Uterus (tissue), 4 donors: ENCODE data around the gene GALNT14. TPM values are rescaled to one million over a fixed set of nuclear protein-coding genes. Genes with fewer than 3 reads are reported as not detected.

Experiments used
- DNase-seq, 2 donors: peaks; one replicate each; pipeline ENCODE4 v3.0.0-alpha.2; 2019 to 2020
- H3K27ac ChIP-seq, 2 donors: fragments of 200-600 bp; sonication (generic); 1 replicate in 1 of 2; 2 replicates in 1 of 2; pipeline ENCODE4 v1.5.1; 2016 to 2018
- H3K27me3 ChIP-seq, 2 donors: fragments of 200-600 bp; sonication (generic); one replicate each; pipeline ENCODE4 v1.5.1; 2018 to 2019; ENCODE audit warnings: control low read depth in 1 of 2
- H3K36me3 ChIP-seq, 2 donors: fragments of 200-600 bp; sonication (generic); one replicate each; pipeline ENCODE4 v1.5.1; 2019; ENCODE audit warnings: control low read depth in 1 of 2
- H3K4me1 ChIP-seq, 2 donors: fragments of 200-600 bp; sonication (generic); one replicate each; pipeline ENCODE4 v1.5.1; 2018 to 2019; ENCODE audit warnings: control low read depth in 1 of 2
- H3K4me3 ChIP-seq, 2 donors: fragments of 200-600 bp; sonication (generic); 1 replicate in 1 of 2; 2 replicates in 1 of 2; pipeline ENCODE4 v1.5.1; 2018 to 2019; ENCODE audit warnings: mild to moderate bottlenecking in 1 of 2
- H3K9me3 ChIP-seq, 2 donors: fragments of 200-600 bp; sonication (generic); one replicate each; pipeline ENCODE4 v1.5.1; 2019; ENCODE audit warnings: control low read depth in 1 of 2
- POLR2A ChIP-seq, 2 donors: fragments of 450-650 bp; IDR thresholded peaks; one replicate each; pipeline ENCODE4 v1.6.1; 2016; ENCODE audit warnings: antibody characterized with exemption in 2 of 2, mild to moderate bottlenecking in 1 of 2, moderate library complexity in 1 of 2
- intact Hi-C: fragments of 100-400 bp; cut with DNase I; formaldehyde crosslinking; loops from one replicate; pipeline ENCODE4 v1.15.1; 2023; ENCODE audit warnings: low total_unique reads
- total RNA-seq, 4 donors: library from RNA; depleted of rRNA in 3 of 4; stranded (reverse); fragments of >200 nt in 3 of 4; gene quantifications; one replicate each; pipeline versions ENCODE4 v1.1.0 to v1.2.4, GENCODE V29; 2014 to 2023
- TF ChIP-seq, protein P1 (sequence below), 4 experiments: fragments of 200-600 bp in 2 of 4; fragments of 450-650 bp in 2 of 4; sonication (generic) in 2 of 4; IDR thresholded peaks; one replicate each; pipeline ENCODE4 v1.5.1; 2016 to 2019; ENCODE audit warnings: antibody characterized with exemption in 4 of 4, mild to moderate bottlenecking in 2 of 4, moderate library complexity in 1 of 4
- donor health status: DM: yes; HTN: yes; CAD: no.

The GALNT14 gene
- total RNA-seq, 4 donors from 2014 or later: 0.58 to 4.0 TPM; not detected in 2

DNA sequence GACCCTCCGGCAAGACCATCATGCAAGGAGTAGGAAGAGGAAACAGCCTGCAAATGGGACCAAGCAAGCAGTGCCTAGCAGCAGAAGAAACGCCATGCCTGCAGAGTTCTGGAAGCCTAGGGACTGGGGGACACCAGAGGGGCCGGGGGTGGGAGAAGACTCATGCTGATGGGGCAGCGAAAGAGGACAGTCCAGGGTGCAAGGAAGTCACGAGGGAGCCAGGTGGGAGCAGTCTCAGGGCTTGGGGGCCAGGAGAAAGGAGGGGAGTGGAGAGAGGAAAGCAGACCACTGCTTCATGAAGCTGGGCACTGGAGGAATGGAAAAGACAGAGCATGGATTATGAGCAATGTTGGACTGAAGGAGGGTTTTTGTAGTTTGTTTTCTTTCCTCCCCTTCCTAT is 211.6 kb downstream of the GALNT14 start:
- Histone ChIP-seq H3K4me1 (no peaks in the 10 kb centered on the region), H3K4me3 (no peak overlapping the region), H3K27ac (no peak overlapping the region), H3K27me3 (no peaks in the 10 kb centered on the region), H3K9me3 (no peaks in the 10 kb centered on the region), H3K36me3 (no peaks in the 10 kb centered on the region)
- no peak for TF ChIP-seq POLR2A (IDR thresholded peaks at IDR 0.05)
- TF ChIP-seq, protein P1, sequence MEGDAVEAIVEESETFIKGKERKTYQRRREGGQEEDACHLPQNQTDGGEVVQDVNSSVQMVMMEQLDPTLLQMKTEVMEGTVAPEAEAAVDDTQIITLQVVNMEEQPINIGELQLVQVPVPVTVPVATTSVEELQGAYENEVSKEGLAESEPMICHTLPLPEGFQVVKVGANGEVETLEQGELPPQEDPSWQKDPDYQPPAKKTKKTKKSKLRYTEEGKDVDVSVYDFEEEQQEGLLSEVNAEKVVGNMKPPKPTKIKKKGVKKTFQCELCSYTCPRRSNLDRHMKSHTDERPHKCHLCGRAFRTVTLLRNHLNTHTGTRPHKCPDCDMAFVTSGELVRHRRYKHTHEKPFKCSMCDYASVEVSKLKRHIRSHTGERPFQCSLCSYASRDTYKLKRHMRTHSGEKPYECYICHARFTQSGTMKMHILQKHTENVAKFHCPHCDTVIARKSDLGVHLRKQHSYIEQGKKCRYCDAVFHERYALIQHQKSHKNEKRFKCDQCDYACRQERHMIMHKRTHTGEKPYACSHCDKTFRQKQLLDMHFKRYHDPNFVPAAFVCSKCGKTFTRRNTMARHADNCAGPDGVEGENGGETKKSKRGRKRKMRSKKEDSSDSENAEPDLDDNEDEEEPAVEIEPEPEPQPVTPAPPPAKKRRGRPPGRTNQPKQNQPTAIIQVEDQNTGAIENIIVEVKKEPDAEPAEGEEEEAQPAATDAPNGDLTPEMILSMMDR (IDR thresholded peaks at IDR 0.05): no peak
- intact Hi-C loops: no loop called here
- no peak for DNase-seq

DNA sequence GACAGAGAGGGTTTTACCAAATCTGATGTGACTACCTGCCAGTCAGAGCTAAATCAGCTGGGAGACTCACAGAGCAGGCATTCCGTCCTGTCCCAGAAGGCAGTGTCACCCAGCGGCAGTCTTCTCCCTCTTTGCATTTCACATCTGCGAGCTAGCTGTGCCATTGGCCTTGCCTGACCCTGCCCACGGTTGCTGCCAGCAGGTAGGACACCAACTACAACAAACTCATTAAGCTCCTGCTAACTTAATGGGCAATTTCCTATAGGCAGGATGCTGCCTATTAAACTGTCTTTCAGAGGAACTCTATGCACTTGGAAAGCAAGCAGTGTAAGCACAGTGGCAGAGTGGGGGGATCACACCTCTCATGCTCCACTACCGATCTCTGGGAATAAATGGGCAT is 214.6 kb downstream of the GALNT14 start:
- DNase-seq: no peak
- Histone ChIP-seq H3K27me3 (no peaks in the 10 kb centered on the region), H3K9me3 (no peaks in the 10 kb centered on the region), H3K36me3 (no peaks in the 10 kb centered on the region), H3K27ac (no peak overlapping the region), H3K4me1 (no peaks in the 10 kb centered on the region), H3K4me3 (no peak overlapping the region)
- no peak for TF ChIP-seq POLR2A (IDR thresholded peaks at IDR 0.05)
- TF ChIP-seq, protein P1 (IDR thresholded peaks at IDR 0.05): no peak
- intact Hi-C loops: no loop called here

DNA sequence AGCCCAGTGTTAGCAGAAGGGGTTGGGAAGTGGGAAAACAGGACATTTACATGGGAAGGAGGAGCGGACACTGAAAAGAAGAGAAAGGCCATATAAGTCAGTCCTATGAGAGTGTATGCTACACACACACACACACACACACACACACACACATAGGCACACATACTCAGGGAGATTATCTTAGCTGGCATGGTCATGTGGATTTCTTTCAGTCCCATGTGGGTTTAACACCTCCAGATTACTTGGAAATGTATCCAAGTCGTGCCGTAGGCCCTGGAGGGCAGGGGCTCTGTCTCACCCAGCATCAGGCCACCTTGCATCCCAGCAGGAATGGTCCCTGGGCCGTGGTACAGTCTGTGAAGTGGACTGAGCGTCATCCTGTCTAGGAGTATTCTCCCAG is 217.7 kb downstream of the GALNT14 start:
- TF ChIP-seq, protein P1 (IDR thresholded peaks at IDR 0.05): no peak
- TF ChIP-seq POLR2A (IDR thresholded peaks at IDR 0.05): no peak
- Histone ChIP-seq H3K4me1 (no peaks in the 10 kb centered on the region), H3K36me3 (no peaks in the 10 kb centered on the region), H3K27me3 (no peaks in the 10 kb centered on the region), H3K4me3 (no peak overlapping the region), H3K9me3 (no peaks in the 10 kb centered on the region), H3K27ac (no peak overlapping the region)
- intact Hi-C loops: no loop called here
- DNase-seq: no peak

DNA sequence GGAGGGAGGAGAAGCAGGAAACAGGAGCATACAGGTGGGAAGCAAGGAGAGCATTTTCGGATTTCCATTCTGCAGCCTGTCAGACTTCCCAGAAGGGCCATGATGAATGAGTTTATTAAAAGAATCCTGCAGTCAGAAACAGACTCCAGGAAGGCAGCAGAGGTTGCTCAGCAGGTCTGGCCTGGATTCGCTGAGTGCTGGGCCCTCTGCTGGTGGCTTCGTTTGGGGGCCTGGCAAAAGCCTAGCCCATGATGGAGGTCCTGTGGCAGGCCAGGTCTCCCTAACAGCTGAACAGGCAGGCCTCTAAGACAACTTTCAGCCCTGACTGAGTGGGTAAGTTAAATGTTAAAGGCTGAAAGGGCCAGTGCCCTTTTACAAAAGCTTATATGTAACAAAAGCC is 222.8 kb downstream of the GALNT14 start:
- TF ChIP-seq, protein P1 (IDR thresholded peaks at IDR 0.05): no peak
- TF ChIP-seq POLR2A (IDR thresholded peaks at IDR 0.05): no peak
- Histone ChIP-seq H3K27me3 (no peaks in the 10 kb centered on the region), H3K36me3 (no peaks in the 10 kb centered on the region), H3K4me3 (no peak overlapping the region), H3K9me3 (no peaks in the 10 kb centered on the region), H3K4me1 (no peaks in the 10 kb centered on the region), H3K27ac (no peak overlapping the region)
- intact Hi-C loops: no loop called here
- DNase-seq: no peak

DNA sequence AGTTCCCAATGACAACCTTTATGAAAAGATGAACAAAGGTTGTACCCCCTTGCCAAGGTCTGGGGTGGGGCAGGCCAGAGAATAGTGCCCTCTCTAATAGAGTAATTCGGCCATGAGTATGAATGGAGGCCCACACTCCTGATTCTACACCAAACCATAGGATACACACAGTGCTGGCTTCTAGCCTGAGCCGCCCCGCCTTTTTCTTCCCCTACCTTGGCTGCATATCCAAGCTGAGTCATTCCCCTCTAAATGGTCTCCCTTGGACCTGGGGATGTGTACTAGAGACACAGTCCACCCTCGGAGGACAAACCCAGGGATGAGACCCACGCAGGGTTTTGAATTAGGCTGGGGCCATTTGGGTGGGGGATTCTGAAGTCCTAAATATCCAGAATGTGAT is 223.8 kb downstream of the GALNT14 start:
- no peaks in the 10 kb centered on the region for H3K36me3 ChIP-seq
- H3K27me3 ChIP-seq: no peaks in the 10 kb centered on the region
- intact Hi-C loops: no loop called here
- no peak for TF ChIP-seq POLR2A (IDR thresholded peaks at IDR 0.05)
- TF ChIP-seq, protein P1 (IDR thresholded peaks at IDR 0.05): no peak
- DNase-seq: no peak
- H3K4me1 ChIP-seq: no peaks in the 10 kb centered on the region
- no peak overlapping the region for H3K27ac ChIP-seq
- H3K9me3 ChIP-seq: no peaks in the 10 kb centered on the region
- H3K4me3 ChIP-seq: no peak overlapping the region
